ENCODE data around the gene GLRX. TPM values are rescaled to one million over a fixed set of nuclear protein-coding genes. Genes with fewer than 3 reads are reported as not detected.
A peak's percentile ranks its signal among the peaks of the same experiment; 100 is the strongest.
"Not testable (repeated sequence)": the region's sequence is repeated elsewhere in the genome, so short reads cannot be mapped to it uniquely, and the experiment has no call there.

The GLRX gene
- total RNA-seq: 10 to 100 TPM; 14.1 to 56.0 (median 34.0) TPM

GRCh38 chr5:95822542-95823181 lies at the start of gene GLRX:
GLRX (minus strand) TSS chr5:95822726; CDS start chr5:95822662, 64 bp downstream.
- WGBS: 0% methylated on average over 8 of the region's 8 CpGs
- H3K4me1 ChIP-seq: peaks cover 39 to 61% (median 58%) of the 10 kb centered on the region in 4 donors
- intact Hi-C loops (cut with DNase I): no loop called here

GRCh38 chr5:95871146-95871806 lies 48.8 kb upstream of the GLRX start:
- intact Hi-C loops (cut with DNase I): no loop called here
- Histone ChIP-seq H3K27me3 (no peaks in the 10 kb centered on the region), H3K4me3 (no peak overlapping the region), H3K4me1 (peaks cover 8 to 12% (median 10%) of the 10 kb centered on the region in 4 donors), H3K27ac (replicated peaks in 1 of 4) (no peak overlapping the region), H3K36me3 (no peaks in the 10 kb centered on the region), H3K9me3 (no peaks in the 10 kb centered on the region)
- TF ChIP-seq CTCF (IDR thresholded peaks at IDR 0.05) (no peak), POLR2AphosphoS5 (IDR thresholded peaks at IDR 0.05) (no peak), POLR2A (IDR thresholded peaks at IDR 0.05; ENCODE audit: low read depth) (no peak), EP300 (IDR thresholded peaks at IDR 0.05) (no peak)
- DNase-seq (ENCODE audit: extremely low spot score): no peak
- WGBS: 94% methylated on average over 9 of the region's 9 CpGs

More at GRCh38 chr5:95822542-95823181, at the start of gene GLRX:
- Histone ChIP-seq H3K27ac (replicated peaks in 1 of 4) (peak within 1 kb of the TSS; percentile 84 to 91 (median 86)), H3K27me3 (no peaks in the 10 kb centered on the region), H3K4me3 (peak within 1 kb of the TSS; percentile 69 to 90 (median 78)), H3K36me3 (peaks cover 0 to 7% (median 0%) of the 10 kb centered on the region in 4 donors), H3K9me3 (no peaks in the 10 kb centered on the region)
- peak; percentile 49 to 76 for TF ChIP-seq POLR2AphosphoS5 (IDR thresholded peaks at IDR 0.05)
- no peak for TF ChIP-seq CTCF (IDR thresholded peaks at IDR 0.05)
- peak; percentile 60 for TF ChIP-seq POLR2A (IDR thresholded peaks at IDR 0.05; ENCODE audit: low read depth)
- DNase-seq (ENCODE audit: extremely low spot score): peak; percentile 96

- Histone ChIP-seq H3K9me3 (no peaks in the 10 kb centered on the region), H3K4me1 (peaks cover 8 to 12% (median 10%) of the 10 kb centered on the region in 4 donors), H3K27ac (replicated peaks in 1 of 4) (no peak overlapping the region), H3K4me3 (no peak overlapping the region), H3K36me3 (no peaks in the 10 kb centered on the region), H3K27me3 (no peaks in the 10 kb centered on the region)
- intact Hi-C loops (cut with DNase I): no loop called here
- no peak for DNase-seq (ENCODE audit: extremely low spot score)
- WGBS: 60% methylated on average over 1 of the region's 1 CpG
- TF ChIP-seq CTCF (IDR thresholded peaks at IDR 0.05): no peak
- TF ChIP-seq EP300 (IDR thresholded peaks at IDR 0.05): no peak
- no peak for TF ChIP-seq POLR2AphosphoS5 (IDR thresholded peaks at IDR 0.05)
- TF ChIP-seq POLR2A (IDR thresholded peaks at IDR 0.05; ENCODE audit: low read depth): no peak
These were observed 47.7 kb upstream of the GLRX start for GRCh38 chr5:95870105-95870672.

GRCh38 chr5:95869173-95869855 lies 46.8 kb upstream of the GLRX start:
- peaks cover 8 to 12% (median 10%) of the 10 kb centered on the region in 4 donors for H3K4me1 ChIP-seq
- H3K27ac ChIP-seq (replicated peaks in 1 of 4); DNase-seq (ENCODE audit: extremely low spot score); H3K27me3 ChIP-seq; H3K9me3 ChIP-seq; intact Hi-C loops (cut with DNase I); H3K4me3 ChIP-seq; H3K36me3 ChIP-seq: not testable (repeated sequence)
- 53% methylated on average over 3 of the region's 3 CpGs for WGBS

- intact Hi-C loops (cut with DNase I): no loop called here
- DNase-seq (ENCODE audit: extremely low spot score): no peak
- TF ChIP-seq POLR2A (IDR thresholded peaks at IDR 0.05; ENCODE audit: low read depth): no peak
- no peak for TF ChIP-seq CTCF (IDR thresholded peaks at IDR 0.05)
- no peak for TF ChIP-seq POLR2AphosphoS5 (IDR thresholded peaks at IDR 0.05)
- no peaks in the 10 kb centered on the region for H3K36me3 ChIP-seq
- 95% methylated on average over 4 of the region's 4 CpGs for WGBS
- no peaks in the 10 kb centered on the region for H3K9me3 ChIP-seq
- no peaks in the 10 kb centered on the region for H3K27me3 ChIP-seq
- no peak overlapping the region for H3K27ac ChIP-seq (replicated peaks in 1 of 4)
- peaks cover 8 to 19% (median 12%) of the 10 kb centered on the region in 4 donors for H3K4me1 ChIP-seq
- H3K4me3 ChIP-seq: no peak overlapping the region
These were observed 45.6 kb upstream of the GLRX start for GRCh38 chr5:95868136-95868535.

Data from esophagus muscularis mucosa (tissue), 4 donors.